HepG2 (cell line): Measurements from ENCODE around the gene RAPH1. TPM values are rescaled to one million over a fixed set of nuclear protein-coding genes. Genes with fewer than 3 reads are reported as not detected.

Source experiments
- ATAC-seq: fragments of 200-7000 bp; cut with Tn5 transposase; 3 replicates; pipeline ENCODE4 v1.9.1; 2020; ENCODE audit warnings: mild to moderate bottlenecking, moderate library complexity
- BruUV-seq: library from RNA; stranded (reverse); fragments of 400-500 nt; replicated peaks from 2 replicates; lab custom pipeline; 2021; lab: Mats Ljungman, UMichigan
- CTCF ChIA-PET: fragments of 300-600 bp; formaldehyde crosslinking; extraction: SDS; loops from one replicate; lab custom pipeline; 2021; ENCODE audit warnings: low total read pairs, inconsistent platforms, low intra/inter-chr PET ratio; lab: Yijun Ruan, JAX
- POLR2A ChIA-PET: fragments of 350-600 bp; sonication (Branson Sonifier 250); formaldehyde crosslinking; loops from one replicate; lab custom pipeline; 2020; ENCODE audit warnings: antibody characterized with exemption, inconsistent platforms; lab: Yijun Ruan, JAX
- DNase-seq: peaks from one replicate; pipeline ENCODE4 v3.0.0-alpha.2; 2015; ENCODE audit warnings: low spot score
- FAIRE-seq: peaks from 3 replicates; lab custom pipeline; 2011; peaks lifted over from hg19 to GRCh38; lab: Jason Lieb, UNC
- H2AFZ ChIP-seq: one replicate; pipeline ENCODE4 v1.6.1; 2011; ENCODE audit warnings: low read length, inconsistent platforms
- H3K27ac ChIP-seq: fragments of 300-600 bp; 3 replicates; pipeline ENCODE4 v1.8.0; 2011; ENCODE audit warnings: mixed run types, mild to moderate bottlenecking, mixed read lengths, low read length, inconsistent platforms; ENCODE audit not compliant: insufficient read depth; ENCODE audit errors: extremely low read length
- H3K27me3 ChIP-seq, 2 experiments: fragments of 200-600 bp in 1 of 2; 2 replicates in 1 of 2; 3 replicates in 1 of 2; pipeline versions ENCODE4 v1.6.0 to v1.8.0; 2011; ENCODE audit warnings: low read length in 2 of 2, mild to moderate bottlenecking in 2 of 2, moderate library complexity in 2 of 2, inconsistent platforms in 1 of 2; ENCODE audit not compliant: insufficient read depth in 2 of 2, control insufficient read depth in 1 of 2
- H3K36me3 ChIP-seq, 2 experiments: fragments of 200-600 bp in 1 of 2; replicated peaks in 1 of 2; 2 replicates in 1 of 2; 3 replicates in 1 of 2; pipeline versions ENCODE4 v1.5.1 to v1.8.0; 2011; ENCODE audit warnings: low read length in 2 of 2, inconsistent platforms in 1 of 2; ENCODE audit not compliant: insufficient read depth in 2 of 2, control insufficient read depth in 1 of 2
- H3K4me1 ChIP-seq: 2 replicates; pipeline ENCODE4 v1.5.1; 2012; ENCODE audit warnings: low read length, inconsistent platforms; ENCODE audit not compliant: insufficient read depth
- H3K4me2 ChIP-seq: 2 replicates; pipeline ENCODE4 v1.6.0; 2011; ENCODE audit warnings: low read depth, low read length, inconsistent platforms
- H3K4me3 ChIP-seq, 3 experiments: fragments of 200-600 bp in 1 of 3; sonication (generic), shearing (Covaris generic) in 1 of 3; replicated peaks in 1 of 3; 2 replicates each; pipeline ENCODE4 v1.5.1; 2011 to 2016; ENCODE audit warnings: low read length in 3 of 3, inconsistent platforms in 2 of 3, low read depth in 2 of 3, mild to moderate bottlenecking in 2 of 3, control low read depth in 1 of 3, mixed read lengths in 1 of 3; ENCODE audit not compliant: insufficient read depth in 1 of 3
- H3K79me2 ChIP-seq: one replicate; pipeline ENCODE4 v1.6.1; 2011; ENCODE audit warnings: low read length, inconsistent platforms; ENCODE audit not compliant: insufficient read depth
- H3K9ac ChIP-seq: 2 replicates; pipeline ENCODE4 v1.6.0; 2011; ENCODE audit warnings: mild to moderate bottlenecking, low read depth, low read length, inconsistent platforms; ENCODE audit not compliant: insufficient read depth
- H3K9me3 ChIP-seq: 2 replicates; pipeline ENCODE4 v1.5.1; 2012; ENCODE audit warnings: mild to moderate bottlenecking, low read length
- H4K20me1 ChIP-seq: 2 replicates; pipeline ENCODE4 v1.6.0; 2011; ENCODE audit warnings: inconsistent platforms, mild to moderate bottlenecking, low read length, moderate library complexity; ENCODE audit not compliant: insufficient read depth
- HDAC6 ChIP-seq: fragments of 200-600 bp; sonication (generic); IDR thresholded peaks from 2 replicates; pipeline ENCODE4 v1.7.0; 2017; ENCODE audit warnings: mild to moderate bottlenecking, antibody characterized with exemption, low read length, low read depth
- HMG20B ChIP-seq: conservative IDR thresholded peaks from 2 replicates; pipeline ENCODE4 v1.6.1; 2016; ENCODE audit warnings: missing genetic modification reagents, missing compliant biosample characterization
- NBN ChIP-seq: fragments of 450-650 bp; conservative IDR thresholded peaks from 2 replicates; pipeline ENCODE4 v1.6.1; 2017
- POLR2AphosphoS5 ChIP-seq: IDR thresholded peaks from 2 replicates; pipeline ENCODE4 v1.6.1; 2012; ENCODE audit warnings: low read depth, low read length
- SCMH1 ChIP-seq: sonication (generic); formaldehyde crosslinking; IDR thresholded peaks from 2 replicates; pipeline ENCODE4 v1.9.0; 2021; ENCODE audit warnings: missing genetic modification reagents, mild to moderate bottlenecking, borderline replicate concordance
- ZBTB3 ChIP-seq: sonication (generic); formaldehyde crosslinking; IDR thresholded peaks from 2 replicates; pipeline ENCODE4 v1.4.0; 2020; ENCODE audit warnings: low read depth, mild to moderate bottlenecking, moderate library complexity, missing genetic modification reagents, borderline replicate concordance
- ZNF138 ChIP-seq: sonication (generic); formaldehyde crosslinking; IDR thresholded peaks from 2 replicates; pipeline ENCODE4 v1.5.0; 2020; ENCODE audit warnings: mild to moderate bottlenecking, low read depth, missing genetic modification reagents
- ZNF83 ChIP-seq: sonication (generic); formaldehyde crosslinking; IDR thresholded peaks from 2 replicates; pipeline ENCODE4 v1.4.0; 2020; ENCODE audit warnings: missing genetic modification reagents, mild to moderate bottlenecking, borderline replicate concordance
- WGBS: methylation state at CpG from one replicate; pipeline ENCODE4 v1.1.6; 2017; ENCODE audit warnings: low lambda C conversion rate; 5-methylcytosine and 5-hydroxymethylcytosine counted together
- in situ Hi-C: cut with HindIII; loops from 2 replicates; pipeline ENCODE4 v1.10.0; 2017; ENCODE audit warnings: low pct_unique_long_range_greater_than_20kb; ENCODE audit not compliant: extremely low pct_ligation_motif_present
- intact Hi-C: fragments of 100-400 bp; cut with micrococcal nuclease; formaldehyde crosslinking; loops from one replicate; pipeline ENCODE4 v1.10.0; 2022; ENCODE audit not compliant: unreplicated experiment
- polyA plus RNA-seq, 8 experiments: library from polyadenylated mRNA; depleted of rRNA in 3 of 8; stranded (reverse) in 7 of 8; unstranded in 1 of 8; fragments of >200 nt; fragmentation: Illumina TruSeq in 4 of 8; extraction: Trizol in 4 of 8; gene quantifications; 2 replicates each; pipeline versions ENCODE4 v1.2.1 to v1.2.3, GENCODE V29; 2011 to 2016; ENCODE audit warnings: low read depth in 4 of 8, missing spikeins in 1 of 8, mixed read lengths in 1 of 8; ENCODE audit not compliant: insufficient read depth in 1 of 8
- total RNA-seq, 5 experiments: library from RNA; depleted of rRNA; stranded (reverse); fragments of >200 nt; fragmentation: Illumina TruSeq; extraction: Trizol; gene quantifications; 2 replicates each; pipeline ENCODE4 v1.2.3, GENCODE V29; 2016; ENCODE audit warnings: low read depth in 1 of 5
- TF ChIP-seq, protein P1 (sequence below): IDR thresholded peaks from 2 replicates; pipeline ENCODE4 v1.6.1; 2012; ENCODE audit warnings: inconsistent platforms

RAPH1 gene
- total and polyA plus RNA-seq, 2 of the 13 experiments (the other 11 are each of a cell fraction or from before 2014, with no cell fraction given): 5.3 to 6.7 TPM

GRCh38 chr2:203471323-203471722 is 63.8 kb downstream of the RAPH1 start:
- BruUV-seq: no TSS peak
- in situ Hi-C loops: loop anchor here (10.0 kb wide), 1 partner anchor 183 kb away; no protein-coding TSS in a partner anchor
- H2AFZ ChIP-seq: no peak overlapping the region

DNA sequence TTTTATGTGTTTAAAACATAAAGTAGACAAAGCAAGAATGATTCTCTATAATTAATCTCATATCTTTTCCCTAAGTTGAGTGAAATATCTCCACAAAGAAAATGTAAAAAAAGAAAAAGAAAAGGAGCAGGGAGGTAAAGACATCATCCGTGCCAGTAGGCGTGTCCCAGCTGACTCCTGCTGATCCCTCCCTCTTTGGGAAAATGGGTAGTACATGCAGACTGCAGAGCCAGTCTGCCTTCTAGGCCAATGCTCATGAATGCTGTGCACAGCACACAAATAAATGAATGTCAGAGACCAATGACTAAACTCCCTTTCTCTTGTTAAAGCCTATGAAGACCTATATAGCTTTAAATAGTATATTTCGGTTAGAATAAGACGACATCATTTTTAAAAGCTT is 64.7 kb downstream of the RAPH1 start:
- ChIA-PET CTCF (no interaction called here), POLR2A (no interaction called here)
- no peaks in the 10 kb centered on the region for H3K4me1 ChIP-seq
- H2AFZ ChIP-seq: no peak overlapping the region
- no TSS peak for BruUV-seq
- TF ChIP-seq ZBTB3 (CRISPR knock-in tag): no peak
- TF ChIP-seq SCMH1: no peak
- TF ChIP-seq NBN: no peak
- TF ChIP-seq HDAC6: no peak
- TF ChIP-seq ZNF83: no peak
- no peak overlapping the region for H3K9ac ChIP-seq
- ATAC-seq (no peak), FAIRE-seq (no peak), DNase-seq (no peak)
- no peaks in the 10 kb centered on the region; a peak in 1 of 5 replicates for H3K36me3 ChIP-seq
- no peak overlapping the region for H3K4me2 ChIP-seq
- H3K79me2 ChIP-seq: no peaks in the 10 kb centered on the region
- H3K27ac ChIP-seq: no peak overlapping the region
- H3K27me3 ChIP-seq: no peaks in the 10 kb centered on the region
- H4K20me1 ChIP-seq: no peaks in the 10 kb centered on the region
- H3K9me3 ChIP-seq: no peaks in the 10 kb centered on the region
- in situ Hi-C loops: loop anchor here (10.0 kb wide), 1 partner anchor 184 kb away; no protein-coding TSS in a partner anchor
- intact Hi-C loops: no loop called here
- 96% methylated on average over 4 of the region's 4 CpGs for WGBS
- no peak overlapping the region for H3K4me3 ChIP-seq

More at GRCh38 chr2:203471323-203471722, 63.8 kb downstream of the RAPH1 start:
- 94% methylated on average over 5 of the region's 5 CpGs for WGBS
- H3K9me3 ChIP-seq: no peaks in the 10 kb centered on the region
- FAIRE-seq: no peak
- no peak overlapping the region for H3K4me3 ChIP-seq
- no peak for ATAC-seq
- H3K36me3 ChIP-seq: no peaks in the 10 kb centered on the region; a peak in 1 of 5 replicates
- TF ChIP-seq POLR2AphosphoS5 (no peak), ZNF138 (CRISPR knock-in tag) (no peak), HMG20B (CRISPR knock-in tag) (no peak)
- TF ChIP-seq, protein P1, sequence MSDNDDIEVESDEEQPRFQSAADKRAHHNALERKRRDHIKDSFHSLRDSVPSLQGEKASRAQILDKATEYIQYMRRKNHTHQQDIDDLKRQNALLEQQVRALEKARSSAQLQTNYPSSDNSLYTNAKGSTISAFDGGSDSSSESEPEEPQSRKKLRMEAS: no peak
- H4K20me1 ChIP-seq: no peaks in the 10 kb centered on the region
- no peaks in the 10 kb centered on the region for H3K27me3 ChIP-seq
- no peaks in the 10 kb centered on the region for H3K4me1 ChIP-seq
- no peak overlapping the region for H3K27ac ChIP-seq
- H3K9ac ChIP-seq: no peak overlapping the region
- ChIA-PET POLR2A (no interaction called here), CTCF (no interaction called here)
- no peak for DNase-seq
- intact Hi-C loops: no loop called here
- no peaks in the 10 kb centered on the region for H3K79me2 ChIP-seq
- no peak overlapping the region for H3K4me2 ChIP-seq
